NB4 (cell line): ENCODE results near the gene IGSF8.

Experiments used
- CTCF ChIP-seq: IDR thresholded peaks from one replicate; pipeline ENCODE4 v1.5.1; 2012; ENCODE audit warnings: low read depth, low read length
- POLR2A ChIP-seq: IDR thresholded peaks from 2 replicates; pipeline ENCODE4 v1.6.1; 2011; ENCODE audit warnings: mild to moderate bottlenecking; ENCODE audit not compliant: insufficient read length; ENCODE audit errors: extremely low read depth

- TF ChIP-seq POLR2A (no peak), CTCF (no peak)
These were observed 37.9 kb upstream of the IGSF8 start for GRCh38 chr1:160136121-160136925.
